Skin epidermis (tissue), 12 donors: ENCODE measurements around the gene YEATS2.
A peak's percentile ranks its signal among the peaks of the same experiment; 100 is the strongest.

ENCODE experiments used
- H3K27ac ChIP-seq, 21 experiments: fragments of 200-600 bp; sonication (generic) in 11 of 21; one replicate each; pipeline ENCODE4 v1.5.0; 2020; ENCODE audit warnings: mild to moderate bottlenecking in 3 of 21, inconsistent platforms in 2 of 21, moderate library complexity in 2 of 21
- H3K4me3 ChIP-seq, 7 experiments: fragments of 200-600 bp; sonication (generic) in 2 of 7; one replicate each; pipeline ENCODE4 v1.5.0; 2020; ENCODE audit warnings: inconsistent platforms in 2 of 7, mild to moderate bottlenecking in 2 of 7, moderate library complexity in 1 of 7

Gene YEATS2

GRCh38 chr3:183807881-183808280, 110.3 kb downstream of the YEATS2 start:
- Histone ChIP-seq H3K27ac (no peak overlapping the region), H3K4me3 (no peak overlapping the region)

- H3K27ac ChIP-seq = no peak overlapping the region
- no peak overlapping the region for H3K4me3 ChIP-seq
These were observed 110.8 kb downstream of the YEATS2 start for GRCh38 chr3:183808355-183808754.

- Histone ChIP-seq H3K4me3 (no peak overlapping the region), H3K27ac (no peak overlapping the region)
These were observed 111.7 kb downstream of the YEATS2 start for GRCh38 chr3:183809270-183809669.

- Histone ChIP-seq H3K4me3 (no peak overlapping the region), H3K27ac (no peak overlapping the region)
These were observed 113.3 kb downstream of the YEATS2 start for GRCh38 chr3:183810643-183811594.

GRCh38 chr3:183811638-183812037, 114.0 kb downstream of the YEATS2 start:
- no peak overlapping the region for H3K27ac ChIP-seq
- H3K4me3 ChIP-seq = no peak overlapping the region

GRCh38 chr3:183812761-183813445, 115.3 kb downstream of the YEATS2 start:
- Histone ChIP-seq H3K27ac (peak overlapping the region in 9 of 21 experiments; percentile 10 to 50 (median 32)), H3K4me3 (no peak overlapping the region)

GRCh38 chr3:183814240-183814639, 116.6 kb downstream of the YEATS2 start:
- Histone ChIP-seq H3K27ac (no peak overlapping the region), H3K4me3 (no peak overlapping the region)

GRCh38 chr3:183815563-183815940, 118.0 kb downstream of the YEATS2 start:
- H3K4me3 ChIP-seq = no peak overlapping the region
- peak overlapping the region in 3 of 21 experiments; percentile 7 to 37 (median 11) for H3K27ac ChIP-seq

- no peak overlapping the region for H3K4me3 ChIP-seq
- peak overlapping the region in 3 of 21 experiments; percentile 7 to 37 (median 11) for H3K27ac ChIP-seq
These were observed 118.4 kb downstream of the YEATS2 start for GRCh38 chr3:183815951-183816475.

- Histone ChIP-seq H3K27ac (no peak overlapping the region), H3K4me3 (no peak overlapping the region)
These were observed 119.3 kb downstream of the YEATS2 start for GRCh38 chr3:183816681-183817510.

GRCh38 chr3:183817639-183818038, 120.0 kb downstream of the YEATS2 start:
- no peak overlapping the region for H3K27ac ChIP-seq
- no peak overlapping the region for H3K4me3 ChIP-seq

- H3K4me3 ChIP-seq = no peak overlapping the region
- no peak overlapping the region for H3K27ac ChIP-seq
These were observed 120.5 kb downstream of the YEATS2 start for GRCh38 chr3:183818041-183818620.

GRCh38 chr3:183818706-183819624, 121.4 kb downstream of the YEATS2 start:
- Histone ChIP-seq H3K27ac (no peak overlapping the region), H3K4me3 (no peak overlapping the region)

- no peak overlapping the region for H3K4me3 ChIP-seq
- no peak overlapping the region for H3K27ac ChIP-seq
These were observed 122.2 kb downstream of the YEATS2 start for GRCh38 chr3:183819831-183820230.

GRCh38 chr3:183822631-183823030, 125.0 kb downstream of the YEATS2 start:
- H3K4me3 ChIP-seq = no peak overlapping the region
- no peak overlapping the region for H3K27ac ChIP-seq

GRCh38 chr3:183823963-183824362, 126.4 kb downstream of the YEATS2 start:
- H3K27ac ChIP-seq = no peak overlapping the region
- peak overlapping the region in 2 of 7 experiments; percentile 62 to 75 for H3K4me3 ChIP-seq

- Histone ChIP-seq H3K4me3 (peak overlapping the region; percentile 48 to 75 (median 62)), H3K27ac (peak overlapping the region in 11 of 21 experiments; percentile 2 to 77 (median 60))
These were observed 127.3 kb downstream of the YEATS2 start for GRCh38 chr3:183824761-183825455.
